ENCODE data around the gene POLR2E.

Gene POLR2E

DNA sequence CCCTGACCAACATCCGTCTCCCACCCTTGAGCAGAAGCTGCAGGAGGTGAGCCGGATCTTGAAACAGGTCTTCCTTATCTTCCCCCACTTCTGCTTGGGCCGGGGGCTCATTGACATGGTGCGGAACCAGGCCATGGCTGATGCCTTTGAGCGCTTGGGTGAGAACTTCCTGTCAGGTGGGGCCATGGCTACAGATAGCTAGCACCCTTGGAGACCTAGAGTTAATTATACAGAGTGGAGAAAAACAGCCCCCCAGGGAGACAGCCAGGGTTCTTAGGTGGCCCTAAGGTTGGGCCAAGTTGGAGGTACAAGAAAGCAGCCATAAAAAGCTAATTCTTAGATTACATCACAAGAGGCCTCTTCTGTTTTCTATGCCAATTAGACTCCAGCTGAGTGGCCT lies 37.1 kb downstream of the POLR2E start:
- H3K27ac ChIP-seq: no peak overlapping the region
- no peak for DNase-seq (ENCODE audit: low spot score)
- TF ChIP-seq, protein P1, sequence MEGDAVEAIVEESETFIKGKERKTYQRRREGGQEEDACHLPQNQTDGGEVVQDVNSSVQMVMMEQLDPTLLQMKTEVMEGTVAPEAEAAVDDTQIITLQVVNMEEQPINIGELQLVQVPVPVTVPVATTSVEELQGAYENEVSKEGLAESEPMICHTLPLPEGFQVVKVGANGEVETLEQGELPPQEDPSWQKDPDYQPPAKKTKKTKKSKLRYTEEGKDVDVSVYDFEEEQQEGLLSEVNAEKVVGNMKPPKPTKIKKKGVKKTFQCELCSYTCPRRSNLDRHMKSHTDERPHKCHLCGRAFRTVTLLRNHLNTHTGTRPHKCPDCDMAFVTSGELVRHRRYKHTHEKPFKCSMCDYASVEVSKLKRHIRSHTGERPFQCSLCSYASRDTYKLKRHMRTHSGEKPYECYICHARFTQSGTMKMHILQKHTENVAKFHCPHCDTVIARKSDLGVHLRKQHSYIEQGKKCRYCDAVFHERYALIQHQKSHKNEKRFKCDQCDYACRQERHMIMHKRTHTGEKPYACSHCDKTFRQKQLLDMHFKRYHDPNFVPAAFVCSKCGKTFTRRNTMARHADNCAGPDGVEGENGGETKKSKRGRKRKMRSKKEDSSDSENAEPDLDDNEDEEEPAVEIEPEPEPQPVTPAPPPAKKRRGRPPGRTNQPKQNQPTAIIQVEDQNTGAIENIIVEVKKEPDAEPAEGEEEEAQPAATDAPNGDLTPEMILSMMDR (IDR thresholded peaks at IDR 0.05): no peak
- no peak overlapping the region for H3K4me3 ChIP-seq

DNA sequence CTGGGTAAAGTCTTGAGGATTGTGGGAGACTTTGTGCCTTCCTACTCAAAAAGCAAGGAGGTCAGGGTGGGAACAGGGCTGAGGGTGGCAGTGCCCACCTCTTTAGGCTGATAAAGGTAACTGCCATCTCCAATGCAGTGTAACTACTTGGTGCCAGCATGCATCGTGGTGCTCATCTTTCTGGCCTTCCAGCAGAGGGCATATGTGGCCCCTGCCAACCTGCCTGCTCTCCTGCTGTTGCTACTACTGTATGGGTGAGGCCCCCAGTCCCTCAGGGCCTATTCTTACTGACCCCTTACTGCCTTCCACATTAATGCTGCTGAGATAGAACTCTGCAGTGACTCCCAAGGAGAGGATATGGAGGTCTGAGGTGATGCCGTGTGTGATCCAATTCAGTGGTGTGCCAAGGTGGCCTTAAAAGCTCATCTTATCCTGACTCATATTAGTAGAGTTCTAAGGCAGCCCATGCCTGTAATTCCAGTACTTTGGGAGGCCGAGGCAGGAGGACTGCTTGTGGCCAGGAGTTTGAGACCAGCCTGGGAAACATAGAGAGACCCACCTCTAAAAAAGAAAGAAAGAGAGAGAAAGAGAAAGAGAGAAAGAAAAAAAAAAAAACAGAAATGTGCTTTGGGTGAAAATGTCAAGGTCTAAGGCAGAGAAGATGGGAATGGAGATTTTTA lies 37.9 kb downstream of the POLR2E start:
- TF ChIP-seq, protein P1 (IDR thresholded peaks at IDR 0.05): no peak

DNA sequence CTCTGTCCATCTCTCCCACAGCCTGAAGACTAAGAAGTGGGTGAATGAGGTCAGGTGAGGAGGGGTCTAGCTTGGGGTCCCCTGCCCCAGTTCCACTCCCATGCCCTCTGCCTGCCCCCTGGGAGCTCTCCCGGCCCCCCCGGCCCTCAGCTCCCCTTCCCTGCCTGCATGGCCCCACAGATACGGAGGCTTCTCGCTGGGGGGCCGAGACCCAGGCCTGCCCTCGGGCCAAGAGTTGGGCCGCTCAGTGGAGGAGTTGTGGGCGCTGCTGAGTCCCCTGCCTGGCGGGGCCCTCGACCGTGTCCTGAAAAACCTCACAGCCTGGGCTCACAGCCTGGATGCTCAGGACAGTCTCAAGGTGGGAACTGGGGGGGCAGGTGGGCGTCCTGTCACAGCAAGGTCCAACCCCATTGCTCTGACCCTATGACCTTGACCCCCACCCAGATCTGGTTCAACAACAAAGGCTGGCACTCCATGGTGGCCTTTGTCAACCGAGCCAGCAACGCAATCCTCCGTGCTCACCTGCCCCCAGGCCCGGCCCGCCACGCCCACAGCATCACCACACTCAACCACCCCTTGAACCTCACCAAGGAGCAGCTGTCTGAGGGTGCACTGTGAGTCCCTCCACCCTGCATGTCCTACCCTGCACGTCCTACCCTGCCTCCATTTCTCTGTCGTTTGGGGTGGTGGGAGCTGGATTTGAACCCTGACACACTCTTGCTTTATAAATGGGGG lies 39.1 kb downstream of the POLR2E start:
- TF ChIP-seq, protein P1 (IDR thresholded peaks at IDR 0.05): no peak
- Histone ChIP-seq H3K4me3 (no peak overlapping the region), H3K27ac (no peak overlapping the region)
- no peak for DNase-seq (ENCODE audit: low spot score)

More for the DNA sequence above, 37.9 kb downstream of the POLR2E start:
- DNase-seq (ENCODE audit: low spot score): no peak
- Histone ChIP-seq H3K4me3 (no peak overlapping the region), H3K27ac (no peak overlapping the region)

DNA sequence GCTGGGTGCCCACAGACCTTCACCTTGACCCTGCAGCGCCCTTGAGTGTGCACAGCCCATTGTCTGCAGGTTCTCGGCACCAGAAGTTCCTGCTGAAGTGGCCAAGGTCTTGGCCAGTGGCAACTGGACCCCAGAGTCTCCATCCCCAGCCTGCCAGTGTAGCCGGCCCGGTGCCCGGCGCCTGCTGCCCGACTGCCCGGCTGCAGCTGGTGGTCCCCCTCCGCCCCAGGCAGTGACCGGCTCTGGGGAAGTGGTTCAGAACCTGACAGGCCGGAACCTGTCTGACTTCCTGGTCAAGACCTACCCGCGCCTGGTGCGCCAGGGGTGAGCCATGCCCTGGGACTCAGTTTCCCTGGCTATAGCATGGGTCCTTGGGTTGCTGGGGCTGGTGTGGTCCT lies 40.1 kb downstream of the POLR2E start:
- no peak overlapping the region for H3K4me3 ChIP-seq
- H3K27ac ChIP-seq: no peak overlapping the region
- TF ChIP-seq, protein P1 (IDR thresholded peaks at IDR 0.05): no peak
- no peak for DNase-seq (ENCODE audit: low spot score)

DNA sequence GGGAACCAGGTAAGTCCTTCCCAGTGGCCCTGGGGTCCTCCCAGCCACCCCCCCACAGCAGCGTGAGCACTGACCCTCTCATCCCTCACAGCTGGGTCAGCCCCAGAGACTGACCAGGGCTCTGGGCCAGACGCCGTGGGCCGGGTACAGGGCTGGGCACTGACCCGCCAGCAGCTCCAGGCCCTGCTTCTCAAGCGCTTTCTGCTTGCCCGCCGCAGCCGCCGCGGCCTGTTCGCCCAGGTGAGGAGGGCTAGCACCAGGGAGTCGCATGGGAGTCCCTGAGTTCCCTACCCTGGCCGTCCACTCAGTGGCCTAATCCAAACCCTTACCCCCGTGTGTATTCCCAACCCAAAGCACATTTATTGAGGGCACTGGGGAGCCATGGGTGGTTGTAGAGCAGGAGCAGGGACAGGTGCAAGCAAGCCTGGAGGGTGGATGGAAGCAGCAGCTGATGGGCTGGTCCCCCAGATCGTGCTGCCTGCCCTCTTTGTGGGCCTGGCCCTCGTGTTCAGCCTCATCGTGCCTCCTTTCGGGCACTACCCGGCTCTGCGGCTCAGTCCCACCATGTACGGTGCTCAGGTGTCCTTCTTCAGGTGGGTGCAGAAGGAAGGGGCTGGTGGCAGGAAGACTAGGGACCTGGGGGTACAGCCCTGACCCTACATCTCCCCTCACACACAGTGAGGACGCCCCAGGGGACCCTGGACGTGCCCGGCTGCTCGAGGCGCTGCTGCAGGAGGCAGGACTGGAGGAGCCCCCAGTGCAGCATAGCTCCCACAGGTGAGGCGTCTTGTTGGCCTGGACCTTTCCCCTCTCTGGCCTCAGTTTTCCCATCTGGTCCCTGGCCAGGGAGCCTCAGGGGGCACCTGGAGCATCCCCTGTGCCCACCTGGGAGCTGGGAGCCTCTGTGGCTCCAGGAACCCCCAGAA lies 40.8 kb downstream of the POLR2E start:
- TF ChIP-seq, protein P1 (IDR thresholded peaks at IDR 0.05): no peak
- DNase-seq (ENCODE audit: low spot score): no peak

DNA sequence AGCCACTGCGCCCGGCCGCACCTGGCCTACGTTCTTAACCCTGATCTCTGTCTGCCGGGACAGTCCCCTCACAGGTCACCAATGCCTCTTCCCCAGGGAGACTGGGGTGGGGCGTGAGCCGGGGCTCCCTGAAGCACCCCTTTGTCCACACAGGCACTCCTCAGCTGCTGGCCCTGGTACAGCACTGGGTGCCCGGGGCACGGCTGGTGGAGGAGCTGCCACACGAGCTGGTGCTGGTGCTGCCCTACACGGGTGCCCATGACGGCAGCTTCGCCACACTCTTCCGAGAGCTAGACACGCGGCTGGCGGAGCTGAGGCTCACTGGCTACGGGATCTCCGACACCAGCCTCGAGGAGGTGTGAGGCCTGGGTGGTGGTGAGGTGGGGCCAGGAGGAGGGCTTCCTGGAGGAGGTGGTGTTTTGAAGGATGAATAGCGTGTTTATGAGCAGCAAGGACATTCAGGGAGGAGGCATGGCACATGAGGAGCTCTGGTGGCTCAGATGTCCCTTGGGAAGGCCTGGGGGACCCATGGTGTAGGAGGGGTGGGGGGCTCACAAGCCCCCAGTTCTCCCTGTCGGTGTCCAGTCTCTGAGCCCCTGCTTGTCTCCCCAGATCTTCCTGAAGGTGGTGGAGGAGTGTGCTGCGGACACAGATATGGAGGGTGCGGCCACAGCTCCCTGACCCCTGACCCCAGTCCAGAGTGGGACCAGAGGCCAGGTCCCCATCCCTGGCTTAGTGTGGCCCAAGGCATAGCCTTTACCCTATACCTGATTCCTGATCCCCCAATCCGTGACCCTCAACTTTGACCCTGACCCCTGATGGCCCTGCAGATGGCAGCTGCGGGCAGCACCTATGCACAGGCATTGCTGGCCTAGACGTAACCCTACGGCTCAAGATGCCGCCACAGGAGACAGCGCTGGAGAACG lies 41.7 kb downstream of the POLR2E start:
- Histone ChIP-seq H3K4me3 (no peak overlapping the region), H3K27ac (no peak overlapping the region)
- no peak for DNase-seq (ENCODE audit: low spot score)
- TF ChIP-seq, protein P1 (IDR thresholded peaks at IDR 0.05): no peak

More for the DNA sequence above, 40.8 kb downstream of the POLR2E start:
- Histone ChIP-seq H3K4me3 (no peak overlapping the region), H3K27ac (no peak overlapping the region)

Measured in coronary artery (tissue), 2 donors.